GM12892 (cell line): ENCODE data around the gene GULP1.
"Not testable (repeated sequence)": the region's sequence is repeated elsewhere in the genome, so short reads cannot be mapped to it uniquely, and the experiment has no call there.

Source experiments
- DNase-seq: peaks from one replicate; pipeline ENCODE4 v3.0.0; 2011; ENCODE audit not compliant: insufficient read length
- FAIRE-seq: peaks from 2 replicates; lab custom pipeline; 2011; peaks lifted over from hg19 to GRCh38; lab: Jason Lieb, UNC
- POLR2A ChIP-seq: IDR thresholded peaks from 2 replicates; pipeline ENCODE4 v1.6.1; 2011; ENCODE audit warnings: low read depth, low read length, control low read depth
- POLR2AphosphoS5 ChIP-seq: IDR thresholded peaks from 2 replicates; pipeline ENCODE4 v1.6.1; 2011; ENCODE audit warnings: low read depth, low read length, control low read depth
- TAF1 ChIP-seq: IDR thresholded peaks from 2 replicates; pipeline ENCODE4 v1.6.1; 2011; ENCODE audit warnings: low read depth, mild to moderate bottlenecking, control low read depth, low read length, borderline replicate concordance

Gene GULP1

DNA sequence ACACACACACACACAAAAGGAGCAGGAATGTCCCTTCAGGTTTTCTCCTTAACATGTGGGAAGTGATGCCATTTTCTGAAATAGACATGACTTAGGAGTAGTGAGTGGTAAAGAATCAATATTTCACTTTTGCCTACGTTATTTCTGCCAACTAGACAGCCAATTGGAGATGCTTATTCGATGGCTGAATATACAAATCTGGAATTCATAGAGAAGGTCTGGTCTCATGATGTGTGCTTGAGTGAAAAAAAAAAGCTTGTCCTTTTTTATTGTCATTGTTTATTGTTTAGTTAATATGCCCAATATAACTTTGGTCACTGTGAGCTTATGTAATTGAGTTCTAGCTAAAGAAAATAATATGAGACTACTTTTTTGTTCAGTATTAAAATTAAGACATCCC, 284.3 kb downstream of the GULP1 start:
- DNase-seq = no peak
- no peak for TF ChIP-seq POLR2A
- no peak for TF ChIP-seq TAF1
- no peak for TF ChIP-seq POLR2AphosphoS5
- FAIRE-seq = no peak

DNA sequence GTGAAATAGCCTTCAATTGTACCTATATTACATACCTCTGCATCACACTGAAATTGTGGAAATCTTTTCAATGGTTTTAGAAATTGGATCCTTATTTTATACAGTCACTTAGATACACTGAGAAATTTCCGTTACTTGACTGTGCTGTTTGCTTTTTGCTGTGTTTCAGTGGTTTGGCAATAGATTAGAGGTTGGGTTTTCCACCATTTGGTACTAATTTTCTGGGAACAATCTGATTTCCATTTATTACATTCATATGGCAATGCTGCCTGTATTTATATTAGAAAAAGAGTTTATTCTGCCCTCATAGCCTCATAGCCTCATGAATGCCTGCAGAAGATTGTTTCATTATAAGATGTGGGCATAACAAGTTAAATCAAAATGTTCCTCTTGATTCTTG, 285.0 kb downstream of the GULP1 start:
- DNase-seq (no peak), FAIRE-seq (no peak)
- no peak for TF ChIP-seq POLR2A
- TF ChIP-seq TAF1 = no peak
- TF ChIP-seq POLR2AphosphoS5 = no peak

DNA sequence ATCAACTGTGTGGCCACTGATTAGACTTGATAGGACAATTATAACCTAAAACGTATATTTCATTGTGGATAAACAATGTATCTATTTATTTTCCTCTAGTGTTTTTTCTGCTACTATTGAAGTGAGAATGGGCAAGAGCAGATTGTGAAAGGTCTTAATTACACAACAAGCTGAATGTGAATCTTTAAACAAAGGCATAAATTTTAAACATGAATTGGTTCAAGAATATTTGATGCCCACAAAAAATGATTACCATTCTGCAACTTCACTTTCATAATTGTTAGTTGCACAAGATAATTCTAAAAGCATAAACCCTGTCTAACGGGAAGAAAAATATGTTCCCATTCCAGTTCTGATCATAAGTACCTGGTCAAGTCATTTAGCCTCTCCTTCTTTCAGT, 285.6 kb downstream of the GULP1 start:
- DNase-seq (no peak), FAIRE-seq (no peak)
- TF ChIP-seq TAF1 (no peak), POLR2A (no peak), POLR2AphosphoS5 (no peak)

DNA sequence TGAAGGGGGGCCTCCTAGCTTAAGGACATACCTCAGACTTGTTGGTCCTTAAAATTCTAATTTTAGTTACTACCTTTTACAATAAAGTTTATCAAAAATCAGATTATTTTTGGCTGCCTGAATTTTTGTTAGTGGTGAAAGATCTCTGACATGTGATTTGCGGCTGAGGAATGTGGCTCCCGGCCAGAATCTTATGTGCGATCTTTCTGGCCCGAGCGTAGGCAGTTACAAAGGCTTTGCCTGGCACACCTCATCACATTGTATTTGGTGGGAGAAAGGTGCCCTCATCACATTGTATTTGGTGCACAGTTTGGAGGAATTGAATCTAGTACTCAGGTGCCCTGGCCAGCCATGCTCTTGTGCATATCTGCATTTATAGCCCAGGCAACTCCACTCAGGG, 289.1 kb downstream of the GULP1 start:
- DNase-seq (no peak), FAIRE-seq (no peak)
- TF ChIP-seq TAF1 (no peak), POLR2A (no peak), POLR2AphosphoS5 (no peak)

DNA sequence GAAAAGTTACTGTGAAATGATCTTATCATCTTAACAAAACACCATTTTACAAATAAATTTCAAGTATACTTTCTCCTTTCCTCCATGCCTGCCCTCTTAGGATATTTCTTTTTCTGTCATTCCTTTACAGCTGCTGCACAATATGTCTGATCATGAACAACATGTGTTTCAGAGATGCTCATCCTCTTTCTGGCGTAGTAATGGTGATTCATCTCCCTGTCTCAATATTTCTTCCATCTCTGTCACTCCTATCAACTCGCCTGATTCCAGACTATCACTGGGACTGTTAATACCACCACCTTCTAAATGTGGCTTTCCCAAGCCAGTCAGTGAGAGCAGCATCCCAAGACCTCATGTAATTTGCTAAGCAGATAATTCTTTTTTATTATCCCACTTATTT, 290.5 kb downstream of the GULP1 start:
- FAIRE-seq (no peak), DNase-seq (no peak)
- no peak for TF ChIP-seq POLR2AphosphoS5
- no peak for TF ChIP-seq POLR2A
- no peak for TF ChIP-seq TAF1

DNA sequence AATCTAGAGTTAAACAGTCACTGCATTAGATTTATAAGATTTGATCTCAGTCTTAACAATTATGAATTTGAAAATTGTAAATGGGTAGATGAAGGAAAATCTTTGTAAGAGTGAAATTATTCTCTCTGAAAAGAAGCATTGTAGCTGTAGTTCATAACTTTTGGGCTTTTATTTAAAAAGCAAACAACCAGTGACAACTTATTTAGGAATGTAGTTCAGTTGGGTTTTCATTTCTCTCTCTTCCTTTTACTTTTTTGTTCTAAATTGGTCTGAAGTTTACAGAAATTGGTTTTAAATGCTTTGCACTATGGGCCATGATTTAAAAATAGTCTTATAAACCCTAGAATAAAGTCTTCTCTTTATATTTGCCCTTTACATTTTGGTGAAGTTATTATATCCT, 296.6 kb downstream of the GULP1 start:
- DNase-seq (no peak), FAIRE-seq (no peak)
- TF ChIP-seq POLR2AphosphoS5 = no peak
- no peak for TF ChIP-seq POLR2A
- no peak for TF ChIP-seq TAF1

DNA sequence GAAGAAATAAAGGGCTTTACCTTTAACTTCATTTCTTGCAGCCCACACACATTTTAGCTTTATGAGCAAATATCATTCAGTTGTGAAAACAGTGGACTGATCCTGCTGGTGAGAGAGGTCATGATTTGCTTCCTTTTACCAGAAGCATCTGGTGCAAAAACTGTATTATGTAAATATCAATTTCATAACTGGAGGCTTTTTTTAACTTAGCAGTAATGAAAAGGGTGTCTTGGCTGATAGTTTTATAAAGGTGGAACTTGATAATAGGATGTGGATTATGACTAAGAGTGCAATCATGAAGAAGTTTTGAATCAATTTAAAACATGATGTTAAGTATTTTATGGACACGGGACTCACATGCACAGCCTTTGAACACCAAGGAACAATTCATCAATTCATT, 304.4 kb downstream of the GULP1 start:
- DNase-seq (no peak), FAIRE-seq (no peak)
- no peak for TF ChIP-seq TAF1
- TF ChIP-seq POLR2A = no peak
- no peak for TF ChIP-seq POLR2AphosphoS5

DNA sequence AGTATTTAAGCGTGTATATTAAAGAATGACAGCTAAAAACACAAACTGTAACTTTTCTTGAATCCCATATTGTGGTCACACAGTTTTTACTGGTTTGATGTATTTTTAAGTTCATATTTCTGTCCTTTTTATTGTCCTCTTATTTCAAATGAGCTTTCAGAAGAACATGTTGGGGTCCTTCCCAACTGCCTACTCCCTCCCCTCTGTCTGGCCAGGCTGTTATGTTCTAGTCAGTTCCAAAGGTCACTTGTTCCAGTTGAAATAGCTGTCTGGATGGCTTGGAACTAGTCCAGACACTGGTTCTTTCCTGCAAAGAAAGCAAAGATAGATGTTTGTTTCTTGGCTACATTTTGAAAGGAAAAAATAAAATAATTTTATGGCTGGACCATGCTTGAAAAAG, 306.9 kb downstream of the GULP1 start:
- no peak for FAIRE-seq
- TF ChIP-seq POLR2AphosphoS5 = no peak
- no peak for TF ChIP-seq TAF1
- no peak for TF ChIP-seq POLR2A

DNA sequence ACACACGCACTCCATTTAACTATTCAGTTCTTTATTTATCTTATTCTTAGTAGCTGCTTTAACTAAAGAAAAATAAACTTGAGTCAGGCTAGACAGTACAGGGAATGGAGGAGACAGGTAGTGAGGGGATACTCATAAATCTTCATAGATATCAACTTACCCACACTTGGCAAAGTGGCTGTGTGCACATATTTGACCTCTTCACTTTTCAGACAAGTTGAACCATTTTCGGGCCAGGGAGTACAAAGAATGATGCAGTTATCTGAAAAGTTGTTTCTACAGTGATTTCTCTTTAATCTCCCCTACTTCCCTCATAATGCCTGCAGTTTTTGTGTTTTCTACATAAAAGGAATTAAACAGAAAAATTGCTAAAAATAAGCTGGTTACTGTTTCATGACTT, 307.5 kb downstream of the GULP1 start:
- TF ChIP-seq POLR2AphosphoS5 (no peak), TAF1 (no peak), POLR2A (no peak)
- no peak for FAIRE-seq
- DNase-seq = no peak

More for the DNA sequence above, 306.9 kb downstream of the GULP1 start:
- no peak for DNase-seq

DNA sequence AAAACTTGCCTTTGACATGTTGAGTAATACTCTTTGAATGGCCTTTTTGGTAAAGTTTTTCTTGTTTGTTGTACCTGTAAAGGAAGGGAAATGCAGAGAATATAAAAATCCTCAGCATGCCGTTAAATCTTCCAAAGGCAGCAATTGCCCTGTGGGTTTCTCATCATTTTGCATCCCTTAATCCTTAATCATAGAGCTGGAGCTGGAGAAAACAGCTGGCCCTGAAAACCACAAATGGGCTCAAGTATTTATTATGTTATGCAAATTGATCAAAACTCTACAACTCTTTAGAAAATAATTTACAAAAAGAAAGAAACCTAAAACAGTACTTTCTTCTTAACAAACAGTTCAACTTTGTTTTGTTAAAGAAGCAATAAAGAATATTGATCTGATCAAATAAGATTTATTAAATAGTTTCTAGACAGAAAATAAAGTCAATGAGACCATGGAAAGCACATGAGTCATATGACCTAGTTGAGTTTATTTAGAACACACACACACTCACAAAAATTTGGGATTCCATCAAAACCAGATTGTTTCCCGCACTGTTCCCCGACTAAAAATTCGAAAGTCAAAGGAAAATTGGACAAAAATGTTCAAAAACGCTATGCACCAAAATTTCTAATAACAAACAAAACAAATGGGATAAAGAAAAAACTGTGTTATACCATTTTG, 309.0 kb downstream of the GULP1 start:
- DNase-seq (no peak), FAIRE-seq (no peak)
- TF ChIP-seq POLR2A = no peak
- TF ChIP-seq POLR2AphosphoS5 = no peak
- TF ChIP-seq TAF1 = no peak

DNA sequence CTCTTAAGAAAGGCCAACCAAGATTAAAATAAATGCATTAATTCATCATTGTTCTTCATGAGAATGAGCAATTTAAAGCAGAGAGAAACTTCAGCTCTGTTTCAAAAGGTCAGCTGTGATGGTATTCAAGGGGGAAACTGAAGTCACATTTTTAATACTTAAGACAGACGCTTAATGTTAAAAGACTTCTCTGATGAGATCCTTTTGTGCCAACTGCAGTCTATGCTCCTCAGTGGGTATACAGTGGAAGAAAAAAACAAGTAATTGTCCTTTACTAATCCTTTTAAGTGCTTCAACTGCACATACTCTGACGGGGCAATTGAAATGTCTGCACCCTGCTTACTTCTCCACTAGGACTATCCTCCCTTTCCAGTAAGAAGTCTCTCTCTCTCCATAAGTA, 309.7 kb downstream of the GULP1 start:
- DNase-seq = no peak
- TF ChIP-seq POLR2AphosphoS5 (no peak), TAF1 (no peak), POLR2A (no peak)
- no peak for FAIRE-seq

DNA sequence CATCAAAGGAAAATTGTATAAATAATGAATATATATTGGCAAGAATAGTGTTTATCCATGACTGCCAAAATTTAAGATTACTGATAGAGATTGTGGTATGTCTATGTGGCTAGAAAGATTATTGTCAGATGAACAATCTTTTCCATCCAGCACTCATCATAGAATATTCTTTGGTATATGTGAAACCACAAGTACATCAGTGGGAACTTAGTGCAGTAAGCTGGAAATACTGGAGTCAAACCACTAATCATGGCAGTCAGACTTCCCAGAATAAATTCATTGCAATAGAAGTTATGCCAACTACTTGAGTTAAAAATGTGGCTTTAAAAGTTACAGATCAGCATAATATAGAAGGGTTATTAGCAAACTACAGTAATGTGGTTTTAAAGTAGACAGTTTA, 310.3 kb downstream of the GULP1 start:
- FAIRE-seq (no peak), DNase-seq (no peak)
- TF ChIP-seq TAF1 (no peak), POLR2A (no peak), POLR2AphosphoS5 (no peak)

DNA sequence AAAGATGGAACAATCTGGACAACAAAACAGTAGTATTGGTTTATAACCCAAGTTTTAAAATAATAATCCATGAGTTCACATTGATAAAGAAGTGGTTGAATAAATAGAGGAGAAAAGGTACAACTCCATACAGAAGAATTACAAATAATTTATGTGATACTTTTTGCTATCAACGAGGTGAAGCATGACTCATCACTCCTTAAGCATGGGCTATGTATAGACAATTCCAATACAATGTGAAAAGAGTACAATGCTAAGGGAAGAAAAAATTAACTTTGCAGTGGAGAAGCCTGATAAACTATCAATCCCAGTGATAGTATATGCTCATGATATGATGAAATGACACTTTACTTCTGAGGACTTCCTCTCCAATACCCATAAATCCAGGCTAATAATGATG, 312.9 kb downstream of the GULP1 start:
- FAIRE-seq (no peak), DNase-seq (no peak)
- TF ChIP-seq POLR2AphosphoS5 (no peak), TAF1 (no peak), POLR2A (no peak)

DNA sequence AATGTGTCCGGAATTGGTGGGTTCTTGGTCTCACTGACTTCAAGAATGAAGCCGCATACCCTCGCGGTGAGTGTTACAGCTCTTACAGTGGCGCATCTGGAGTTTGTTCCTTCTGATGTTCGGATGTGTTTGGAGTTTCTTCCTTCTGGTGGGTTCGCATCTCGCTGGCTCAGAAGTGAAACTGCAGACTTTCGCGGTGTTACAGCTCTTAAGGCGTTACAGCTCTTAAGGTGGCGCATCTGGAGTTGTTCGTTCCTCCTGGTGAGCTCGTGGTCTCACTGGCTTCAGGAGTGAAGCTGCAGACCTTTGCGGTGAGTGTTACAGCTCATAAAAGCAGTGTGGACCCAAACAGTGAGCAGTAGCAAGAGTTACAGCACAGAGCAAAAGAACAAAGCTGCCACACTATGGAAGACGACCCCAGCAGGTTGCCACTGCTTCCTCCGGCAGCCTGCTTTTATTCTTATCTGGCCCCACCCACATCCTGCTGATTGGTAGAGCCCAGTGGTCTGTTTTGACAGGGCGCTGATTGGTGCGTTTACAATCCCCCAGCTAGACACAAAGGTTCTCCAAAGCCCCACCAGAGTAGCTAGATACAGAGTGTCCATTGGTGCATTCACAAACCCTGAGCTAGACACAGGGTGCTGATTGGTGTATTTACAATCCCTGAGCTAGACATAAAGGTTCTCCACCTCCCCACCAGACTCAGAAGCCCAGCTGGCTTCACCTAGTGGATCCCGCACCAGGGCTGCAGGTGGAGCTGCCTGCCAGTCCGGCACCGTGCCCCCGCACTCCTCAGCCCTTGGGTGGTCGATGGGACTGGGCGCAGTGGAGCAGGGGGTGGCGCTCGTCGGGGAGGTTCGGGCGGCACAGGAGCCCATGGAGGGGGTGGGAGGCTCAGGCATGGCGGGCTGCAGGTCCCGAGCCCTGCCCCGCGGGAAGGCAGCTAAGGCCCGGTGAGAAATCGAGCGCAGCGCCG, 314.2 kb downstream of the GULP1 start:
- DNase-seq, FAIRE-seq: not testable (repeated sequence)

DNA sequence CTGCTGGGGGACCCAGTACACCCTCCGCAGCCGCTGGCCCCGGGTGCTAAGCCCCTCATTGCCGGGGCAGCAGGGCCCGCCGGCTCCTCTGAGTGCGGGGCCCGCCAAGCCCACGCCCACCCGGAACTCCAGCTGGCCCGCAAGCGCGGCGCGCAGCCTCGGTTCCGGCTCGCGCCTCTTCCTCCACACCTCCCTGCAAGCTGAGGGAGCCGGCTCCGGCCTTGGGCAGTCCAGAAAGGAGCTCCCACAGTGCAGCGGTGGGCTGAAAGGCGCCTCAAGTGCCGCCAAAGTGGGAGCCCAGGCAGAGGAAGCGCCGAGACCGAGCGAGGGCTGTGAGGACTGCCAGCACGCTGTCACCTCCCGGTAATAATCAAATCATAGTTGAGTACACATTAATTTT, 314.9 kb downstream of the GULP1 start:
- FAIRE-seq, DNase-seq: not testable (repeated sequence)
